NCI-H446 (cell line): Measurements from ENCODE around the gene ATP5PD.

Experiments
- DNase-seq, 2 experiments: peaks; one replicate each; lab custom pipeline; 2025; lab: John Stamatoyannopoulos, UW

The ATP5PD gene

GRCh38 chr17:74994440-74994839, 52.3 kb downstream of the ATP5PD start:
- DNase-seq: no peak

GRCh38 chr17:74992223-74992622, 54.5 kb downstream of the ATP5PD start:
- no peak for DNase-seq

GRCh38 chr17:74990581-74991105, 56.1 kb downstream of the ATP5PD start:
- no peak for DNase-seq
